Adrenal gland (tissue), 12 donors: ENCODE measurements around the gene TSHR. TPM values are rescaled to one million over a fixed set of nuclear protein-coding genes. Genes with fewer than 3 reads are reported as not detected.

ENCODE experiments used
- DNase-seq, 7 donors: peaks; one replicate each; pipeline ENCODE4 v3.0.0-alpha.2; 2019 to 2020
- H3K27ac ChIP-seq, 5 donors: fragments of 200-600 bp; sonication (generic) in 4 of 5; 1 replicate in 3 of 5; 2 replicates in 2 of 5; pipeline versions ENCODE4 v1.5.1 to v1.8.0; 2016 to 2020; ENCODE audit warnings: mild to moderate bottlenecking in 1 of 5
- H3K27me3 ChIP-seq: fragments of 200-600 bp; 2 replicates; pipeline ENCODE4 v1.8.0; 2021
- H3K36me3 ChIP-seq, 2 donors: fragments of 200-600 bp; replicated peaks in 1 of 2; 1 replicate in 1 of 2; 2 replicates in 1 of 2; pipeline versions ENCODE4 v1.5.1 to v1.8.0; 2018 to 2022
- H3K4me1 ChIP-seq, 2 donors: fragments of 200-600 bp; replicated peaks in 1 of 2; 1 replicate in 1 of 2; 2 replicates in 1 of 2; pipeline versions ENCODE4 v1.5.1 to v1.8.0; 2018 to 2021
- H3K4me3 ChIP-seq, 4 donors: fragments of 200-600 bp; sonication (generic) in 3 of 4; one replicate each; pipeline ENCODE4 v1.5.1; 2016 to 2018
- H3K9me3 ChIP-seq, 3 donors: fragments of 200-600 bp; sonication (generic) in 1 of 3; replicated peaks in 1 of 3; 1 replicate in 2 of 3; 2 replicates in 1 of 3; pipeline versions ENCODE4 v1.5.1 to v1.8.0; 2016 to 2021
- CTCF ChIP-seq, 6 experiments: fragments of 450-650 bp in 4 of 6; fragments of 200-600 bp in 2 of 6; sonication (generic) in 1 of 6; IDR thresholded peaks; 1 replicate in 5 of 6; 2 replicates in 1 of 6; pipeline versions ENCODE4 v1.5.1 to v1.8.0; 2016 to 2021; ENCODE audit warnings: antibody characterized with exemption in 6 of 6, mild to moderate bottlenecking in 2 of 6, moderate library complexity in 1 of 6
- POLR2A ChIP-seq, 2 donors: fragments of 450-650 bp; IDR thresholded peaks; one replicate each; pipeline ENCODE4 v1.6.1; 2017; ENCODE audit warnings: antibody characterized with exemption in 2 of 2, mild to moderate bottlenecking in 2 of 2, moderate library complexity in 1 of 2
- WGBS, 4 donors: extraction: QIAGEN DNeasy Blood & Tissue Kit in 2 of 4; methylation state at CpG; one replicate each; pipeline versions ENCODE4 v1.1.5 to v1.1.7; 2013 to 2017; 5-methylcytosine and 5-hydroxymethylcytosine counted together
- intact Hi-C, 2 donors: fragments of 100-400 bp; cut with DNase I; formaldehyde crosslinking; loops; one replicate each; pipeline versions ENCODE4 v1.14.1 to v1.15.0; 2022 to 2023
- polyA plus RNA-seq, 3 donors: library from polyadenylated mRNA; stranded (reverse); fragments of 200-250 nt in 2 of 3; fragments of 350-450 nt in 1 of 3; fragmentation: Illumina TruSeq in 1 of 3; extraction: RNeasy Lipid Tissue Mini Kit (QIAGEN cat#74804) in 1 of 3; gene quantifications; one replicate each; pipeline ENCODE4 v1.2.3, GENCODE V29; 2013 to 2014
- total RNA-seq, 9 donors: library from RNA; depleted of rRNA in 4 of 9; stranded (reverse); fragments of >200 nt in 4 of 9; fragments of 120-200 nt in 1 of 9; fragmentation: NEBNext Ultra II Directional in 1 of 9; extraction: Animal tissue kit (Norgen Biotek cat#: 25700) in 1 of 9; gene quantifications; one replicate each; pipeline versions ENCODE4 v1.1.0 to v1.2.4, GENCODE V29; 2013 to 2023
- donor health status: healthy with polysubstance abuse.
- donor health status: Bipolar disorder and iron deficiency.
- donor health status: DM: yes; HTN: yes; CAD: no.
- donor health status: DM: no; HTN: no; CAD: no.
- donor health status: DM: no; HTN: no; CAD: no.
- donor health status: DM: yes; HTN: yes; CAD: no.

TSHR gene
- total and polyA plus RNA-seq, 12 donors: 0.06 to 5.8 (median 0.68) TPM

GRCh38 chr14:81157431-81157830, 202.0 kb downstream of the TSHR start:
- WGBS, 4 donors: 67 to 90% (median 74%) methylated on average over 1 of the region's 1 CpG
- Histone ChIP-seq H3K4me1 (no peaks in the 10 kb centered on the region), H3K27ac (no peak overlapping the region), H3K9me3 (no peaks in the 10 kb centered on the region), H3K27me3 (no peaks in the 10 kb centered on the region), H3K4me3 (no peak overlapping the region), H3K36me3 (no peaks in the 10 kb centered on the region)
- no peak for DNase-seq
- intact Hi-C loops: no loop called here
- TF ChIP-seq CTCF (IDR thresholded peaks at IDR 0.05): no peak
- TF ChIP-seq POLR2A (IDR thresholded peaks at IDR 0.05): no peak

- H3K4me3 ChIP-seq: no peak overlapping the region
- intact Hi-C loops: loop anchor here in 1 of 2 donors (5.0 to 10.0 kb wide), 2 partner anchors 159 to 206 kb away; partner anchors contain the start of gene TSHR
- no peak for TF ChIP-seq CTCF (IDR thresholded peaks at IDR 0.05)
- no peak for TF ChIP-seq POLR2A (IDR thresholded peaks at IDR 0.05)
Observed at GRCh38 chr14:81161088-81161487, 205.7 kb downstream of the TSHR start.

GRCh38 chr14:81161749-81162148, 206.3 kb downstream of the TSHR start:
- no peak for DNase-seq
- no peak for TF ChIP-seq POLR2A (IDR thresholded peaks at IDR 0.05)
- TF ChIP-seq CTCF (IDR thresholded peaks at IDR 0.05): no peak
- Histone ChIP-seq H3K36me3 (no peaks in the 10 kb centered on the region), H3K27ac (no peak overlapping the region), H3K9me3 (no peaks in the 10 kb centered on the region), H3K27me3 (no peaks in the 10 kb centered on the region), H3K4me1 (peaks cover 0 to 9% of the 10 kb centered on the region in 2 donors), H3K4me3 (no peak overlapping the region)
- 0 to 83% (median 45%) methylated on average over 1 of the region's 1 CpG for WGBS, 4 donors
- intact Hi-C loops: loop anchor here in 1 of 2 donors (5.0 to 10.0 kb wide), 2 partner anchors 159 to 207 kb away; partner anchors contain the start of gene TSHR

More at GRCh38 chr14:81161088-81161487, 205.7 kb downstream of the TSHR start:
- H3K4me1 ChIP-seq: peaks cover 0 to 9% of the 10 kb centered on the region in 2 donors
- DNase-seq: no peak
- H3K36me3 ChIP-seq: no peaks in the 10 kb centered on the region
- H3K27ac ChIP-seq: no peak overlapping the region
- WGBS, 4 donors: 78 to 88% (median 86%) methylated on average over 7 of the region's 7 CpGs
- H3K9me3 ChIP-seq: no peaks in the 10 kb centered on the region
- H3K27me3 ChIP-seq: no peaks in the 10 kb centered on the region

DNA sequence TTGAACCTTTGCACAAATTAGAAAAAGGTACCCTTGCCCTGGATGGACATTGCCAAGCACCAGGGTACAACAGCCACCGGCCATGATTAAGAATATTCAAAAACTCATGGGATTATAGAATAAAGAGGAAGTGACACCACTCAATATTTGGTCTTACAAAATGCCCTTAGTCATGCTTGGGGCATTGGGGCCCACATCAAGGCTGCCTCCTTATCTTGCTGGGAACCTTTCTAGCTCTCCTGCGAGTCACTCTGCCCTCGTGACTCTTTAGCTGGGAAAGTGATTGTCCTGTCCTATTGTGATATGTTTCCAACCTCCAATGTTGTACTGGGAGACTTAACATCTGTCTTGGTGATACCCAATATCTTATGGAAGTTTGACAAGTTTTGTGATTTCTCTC, 207.5 kb downstream of the TSHR start:
- Histone ChIP-seq H3K27ac (no peak overlapping the region), H3K27me3 (no peaks in the 10 kb centered on the region), H3K4me3 (no peak overlapping the region), H3K4me1 (peaks cover 0 to 9% of the 10 kb centered on the region in 2 donors), H3K36me3 (no peaks in the 10 kb centered on the region), H3K9me3 (no peaks in the 10 kb centered on the region)
- intact Hi-C loops: loop anchor here in 1 of 2 donors (5.0 to 10.0 kb wide), 2 partner anchors 161 to 208 kb away; partner anchors contain the start of gene TSHR
- WGBS, 4 donors: 51 to 69% (median 58%) methylated on average over 3 of the region's 3 CpGs
- TF ChIP-seq POLR2A (IDR thresholded peaks at IDR 0.05) (no peak), CTCF (IDR thresholded peaks at IDR 0.05) (no peak)
- DNase-seq: peak in 4 of 7 donors; percentile 20 to 34 (median 30)
